Measurements from ENCODE around the gene UNC80. TPM values are rescaled to one million over a fixed set of nuclear protein-coding genes. Genes with fewer than 3 reads are reported as not detected.
"Not testable (repeated sequence)": the region's sequence is repeated elsewhere in the genome, so short reads cannot be mapped to it uniquely, and the experiment has no call there.

Gene UNC80
- total RNA-seq, 1 donor = not detected

DNA sequence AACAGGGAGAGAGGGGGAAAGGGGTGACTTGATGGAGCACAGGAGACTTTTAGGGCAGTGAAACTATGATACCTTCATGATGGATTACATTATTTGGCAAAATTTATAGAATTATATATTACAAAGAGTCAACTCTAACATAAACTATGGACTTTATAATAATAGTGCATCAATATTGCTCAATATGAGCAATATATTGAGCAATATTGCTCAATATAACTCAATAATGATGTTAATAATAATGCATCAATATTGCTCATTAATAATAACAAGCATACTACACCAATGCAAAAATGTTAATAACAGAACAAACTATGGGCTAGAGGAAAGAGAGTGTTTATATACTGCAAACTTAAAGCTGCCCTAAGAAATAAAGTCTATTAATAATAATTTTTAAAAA is 3.1 kb upstream of the UNC80 start:
- TF ChIP-seq, protein P1, sequence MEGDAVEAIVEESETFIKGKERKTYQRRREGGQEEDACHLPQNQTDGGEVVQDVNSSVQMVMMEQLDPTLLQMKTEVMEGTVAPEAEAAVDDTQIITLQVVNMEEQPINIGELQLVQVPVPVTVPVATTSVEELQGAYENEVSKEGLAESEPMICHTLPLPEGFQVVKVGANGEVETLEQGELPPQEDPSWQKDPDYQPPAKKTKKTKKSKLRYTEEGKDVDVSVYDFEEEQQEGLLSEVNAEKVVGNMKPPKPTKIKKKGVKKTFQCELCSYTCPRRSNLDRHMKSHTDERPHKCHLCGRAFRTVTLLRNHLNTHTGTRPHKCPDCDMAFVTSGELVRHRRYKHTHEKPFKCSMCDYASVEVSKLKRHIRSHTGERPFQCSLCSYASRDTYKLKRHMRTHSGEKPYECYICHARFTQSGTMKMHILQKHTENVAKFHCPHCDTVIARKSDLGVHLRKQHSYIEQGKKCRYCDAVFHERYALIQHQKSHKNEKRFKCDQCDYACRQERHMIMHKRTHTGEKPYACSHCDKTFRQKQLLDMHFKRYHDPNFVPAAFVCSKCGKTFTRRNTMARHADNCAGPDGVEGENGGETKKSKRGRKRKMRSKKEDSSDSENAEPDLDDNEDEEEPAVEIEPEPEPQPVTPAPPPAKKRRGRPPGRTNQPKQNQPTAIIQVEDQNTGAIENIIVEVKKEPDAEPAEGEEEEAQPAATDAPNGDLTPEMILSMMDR (IDR thresholded peaks at IDR 0.05; ENCODE audit: insufficient read depth, low read length) = no peak
- no peak overlapping the region for H3K4me3 ChIP-seq (ENCODE audit: low read depth, low read length)
- DNase-seq (ENCODE audit: low read depth) = no peak

DNA sequence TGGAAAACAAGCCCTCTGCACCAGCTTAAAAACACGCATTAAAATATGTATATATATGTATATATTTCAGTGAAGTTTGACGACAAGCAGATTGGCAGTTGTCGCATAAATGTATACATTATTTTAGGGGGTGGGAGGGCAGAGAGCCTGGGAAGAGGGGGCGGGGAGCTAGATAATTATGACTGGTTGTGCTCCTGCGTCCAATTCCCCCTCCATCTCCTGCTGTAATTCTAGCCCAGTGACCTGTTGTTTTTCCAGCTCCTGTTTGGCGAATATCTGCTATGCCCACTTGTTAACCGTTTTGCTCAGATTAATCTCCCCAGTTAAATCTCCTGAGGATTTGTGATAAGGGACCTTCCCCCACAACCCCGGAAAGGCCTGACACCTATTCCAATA is 656 bp downstream of the UNC80 start:
- DNase-seq (ENCODE audit: low read depth) = no peak
- no peak overlapping the region for H3K4me3 ChIP-seq (ENCODE audit: low read depth, low read length)
- TF ChIP-seq, protein P1 (IDR thresholded peaks at IDR 0.05; ENCODE audit: insufficient read depth, low read length) = no peak

- H3K4me3 ChIP-seq (ENCODE audit: low read depth, low read length) = no peak overlapping the region
- no peak for DNase-seq (ENCODE audit: low read depth)
- TF ChIP-seq, protein P1 (IDR thresholded peaks at IDR 0.05; ENCODE audit: insufficient read depth, low read length) = no peak
Observed at GRCh38 chr2:209773377-209773776, 1.7 kb downstream of the UNC80 start.

GRCh38 chr2:209787416-209787815 is 15.8 kb downstream of the UNC80 start:
- TF ChIP-seq, protein P1 (IDR thresholded peaks at IDR 0.05; ENCODE audit: insufficient read depth, low read length) = no peak

DNA sequence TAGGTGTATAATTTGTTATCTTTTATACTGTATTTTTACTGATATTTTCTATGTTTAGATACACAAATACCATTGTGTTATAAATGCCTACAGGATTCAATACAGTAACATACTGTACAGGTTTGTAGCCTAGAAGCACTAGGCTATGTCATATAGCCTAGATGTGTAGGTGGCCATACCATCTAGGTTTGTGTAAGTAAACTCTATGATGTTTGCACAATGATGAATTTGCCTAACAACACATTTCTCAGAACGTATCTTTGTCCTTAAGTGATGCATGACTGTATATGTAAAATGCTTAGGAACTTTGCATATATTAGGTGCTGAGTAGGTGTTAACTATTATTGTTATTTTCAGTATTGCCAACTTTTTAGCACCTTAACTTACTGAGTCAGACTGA is 17.3 kb downstream of the UNC80 start:
- TF ChIP-seq, protein P1 (IDR thresholded peaks at IDR 0.05; ENCODE audit: insufficient read depth, low read length) = no peak
- no peak for DNase-seq (ENCODE audit: low read depth)
- H3K4me3 ChIP-seq (ENCODE audit: low read depth, low read length) = no peak overlapping the region

More at GRCh38 chr2:209787416-209787815, 15.8 kb downstream of the UNC80 start:
- no peak for DNase-seq (ENCODE audit: low read depth)
- H3K4me3 ChIP-seq (ENCODE audit: low read depth, low read length) = no peak overlapping the region

DNA sequence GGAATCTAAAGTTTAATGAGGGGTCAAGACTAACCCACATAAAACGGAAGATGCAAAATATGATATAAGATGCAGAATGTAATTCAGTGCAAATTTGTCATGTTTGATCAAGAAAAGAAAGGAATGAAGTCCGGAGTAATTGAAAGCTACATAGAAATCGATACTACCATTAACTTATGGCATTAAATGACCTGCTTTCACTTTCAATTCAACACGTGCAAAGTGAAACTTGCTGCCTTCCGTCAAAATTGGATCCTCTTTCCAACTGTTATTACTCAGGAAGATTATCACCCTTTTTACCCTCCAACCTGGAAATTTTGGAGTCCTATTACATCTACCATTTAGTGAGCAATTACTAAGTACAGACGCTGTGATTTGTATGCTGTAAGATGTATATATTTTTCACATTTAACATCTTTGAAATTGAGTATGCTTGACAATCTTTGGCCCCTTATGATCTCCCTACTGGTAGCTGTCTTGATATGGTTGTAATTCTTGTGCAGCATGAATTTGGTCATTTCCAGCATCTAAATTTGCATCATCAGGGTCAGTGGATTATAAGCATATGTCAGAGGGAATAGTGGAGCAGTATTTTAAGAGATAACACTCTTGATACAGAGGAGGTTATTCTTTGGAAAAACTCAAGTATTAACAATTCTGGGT is 18.6 kb downstream of the UNC80 start:
- no peak for DNase-seq (ENCODE audit: low read depth)
- H3K4me3 ChIP-seq (ENCODE audit: low read depth, low read length) = peak overlapping the region; percentile 7
- TF ChIP-seq, protein P1 (IDR thresholded peaks at IDR 0.05; ENCODE audit: insufficient read depth, low read length) = no peak

DNA sequence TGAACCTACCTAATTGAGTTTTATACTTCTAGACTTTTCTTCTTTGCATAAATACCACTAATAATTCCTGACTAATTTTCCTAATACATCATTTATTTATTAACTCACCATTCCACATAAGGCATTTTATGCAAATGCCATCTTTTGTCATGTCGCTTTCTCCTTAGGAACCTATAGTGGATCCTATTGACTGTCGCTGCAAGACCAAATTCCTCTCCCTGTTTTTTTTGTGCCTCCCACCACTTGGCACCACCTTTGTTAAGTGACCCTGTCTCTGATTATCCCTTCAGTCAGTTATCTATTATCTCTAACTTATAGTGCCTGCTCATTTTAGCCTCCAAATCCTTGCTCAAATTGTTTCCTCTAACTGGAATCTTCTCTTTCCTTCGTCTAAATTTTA is 19.5 kb downstream of the UNC80 start:
- H3K4me3 ChIP-seq (ENCODE audit: low read depth, low read length) = no peak overlapping the region
- DNase-seq (ENCODE audit: low read depth) = no peak
- TF ChIP-seq, protein P1 (IDR thresholded peaks at IDR 0.05; ENCODE audit: insufficient read depth, low read length) = no peak

DNA sequence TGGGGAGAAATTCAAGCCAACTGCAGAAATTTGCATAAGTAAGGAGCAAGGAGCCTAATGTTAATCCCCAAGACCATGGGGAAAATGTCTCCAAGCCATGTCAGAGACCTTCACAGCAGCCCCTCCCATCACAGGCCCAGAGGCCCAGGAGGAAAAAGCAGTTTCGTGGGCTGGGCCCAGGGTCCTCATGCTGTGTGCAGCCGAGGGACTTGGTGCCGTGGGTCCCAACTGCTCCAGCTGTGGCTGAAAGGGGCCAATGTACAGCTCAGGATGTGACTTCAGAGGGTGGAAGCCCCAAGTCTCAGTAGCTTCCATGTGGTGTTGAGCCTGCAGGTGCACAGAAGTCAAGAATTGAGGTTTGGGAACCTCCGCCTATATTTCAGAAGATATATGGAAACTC is 23.8 kb downstream of the UNC80 start:
- not testable (repeated sequence) for DNase-seq (ENCODE audit: low read depth); H3K4me3 ChIP-seq (ENCODE audit: low read depth, low read length)

Data from fibroblast of the aortic adventitia (primary cell).